ENCODE measurements around the gene IL12RB1. TPM values are rescaled to one million over a fixed set of nuclear protein-coding genes. Genes with fewer than 3 reads are reported as not detected.
A peak's percentile ranks its signal among the peaks of the same experiment; 100 is the strongest.

Gene IL12RB1
- 100 to 1,000 TPM in 1 of 3 donors, 10 to 100 TPM in 2; 62.7 to 105 (median 83.3) TPM for polyA plus RNA-seq

DNA sequence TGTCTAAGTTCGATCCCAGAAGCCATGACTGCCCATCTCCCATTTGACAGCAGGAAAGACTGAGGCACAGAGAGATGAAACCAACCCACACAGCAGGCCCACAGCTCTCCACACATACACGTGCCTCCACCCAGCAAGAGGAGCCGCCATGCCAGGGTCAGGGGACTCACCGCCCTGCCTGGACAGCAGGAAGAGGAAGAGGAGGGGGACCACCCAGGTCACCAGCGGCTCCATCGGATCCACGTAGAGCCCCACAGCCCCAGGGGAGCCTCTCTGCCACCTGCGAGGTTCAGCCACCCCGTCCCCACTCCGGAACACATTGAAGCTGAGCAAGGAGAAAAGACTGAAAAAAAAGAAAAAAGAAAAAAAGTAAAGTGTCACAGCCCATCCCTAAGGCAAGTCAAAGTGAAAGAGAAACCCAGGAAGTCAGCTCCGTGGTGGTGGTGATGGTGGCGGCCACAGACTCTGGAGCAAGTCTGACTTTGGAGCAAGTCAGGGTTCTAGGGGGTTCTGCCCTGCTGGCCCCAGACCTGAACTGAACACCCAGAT is at the start of gene IL12RB1:
Gene IL12RB1, minus strand, starts transcription at position 345 of the 549 bp plus-strand sequence. Its CDS starts 111 bp downstream, at position 234.
- peak within 1 kb of the TSS; percentile 94 to 99 (median 96) for H3K27ac Mint-ChIP-seq
- H3K36me3 Mint-ChIP-seq, result peaks cover 16 to 17% (median 16%) of the 10 kb centered on the region in 3 donors
- no peaks in the 10 kb centered on the region for H3K9me3 Mint-ChIP-seq
- H3K27me3 Mint-ChIP-seq (ENCODE audit: low read depth in 3 of 3), result peaks cover 10 to 20% (median 13%) of the 10 kb centered on the region in 3 donors
- peaks cover 74 to 76% of the 10 kb centered on the region in 2 donors for H3K4me1 Mint-ChIP-seq
- peak within 1 kb of the TSS; percentile 90 to 98 (median 98) for H3K4me3 Mint-ChIP-seq
- DNase-seq, result peak; percentile 79 to 82 (median 79)

DNA sequence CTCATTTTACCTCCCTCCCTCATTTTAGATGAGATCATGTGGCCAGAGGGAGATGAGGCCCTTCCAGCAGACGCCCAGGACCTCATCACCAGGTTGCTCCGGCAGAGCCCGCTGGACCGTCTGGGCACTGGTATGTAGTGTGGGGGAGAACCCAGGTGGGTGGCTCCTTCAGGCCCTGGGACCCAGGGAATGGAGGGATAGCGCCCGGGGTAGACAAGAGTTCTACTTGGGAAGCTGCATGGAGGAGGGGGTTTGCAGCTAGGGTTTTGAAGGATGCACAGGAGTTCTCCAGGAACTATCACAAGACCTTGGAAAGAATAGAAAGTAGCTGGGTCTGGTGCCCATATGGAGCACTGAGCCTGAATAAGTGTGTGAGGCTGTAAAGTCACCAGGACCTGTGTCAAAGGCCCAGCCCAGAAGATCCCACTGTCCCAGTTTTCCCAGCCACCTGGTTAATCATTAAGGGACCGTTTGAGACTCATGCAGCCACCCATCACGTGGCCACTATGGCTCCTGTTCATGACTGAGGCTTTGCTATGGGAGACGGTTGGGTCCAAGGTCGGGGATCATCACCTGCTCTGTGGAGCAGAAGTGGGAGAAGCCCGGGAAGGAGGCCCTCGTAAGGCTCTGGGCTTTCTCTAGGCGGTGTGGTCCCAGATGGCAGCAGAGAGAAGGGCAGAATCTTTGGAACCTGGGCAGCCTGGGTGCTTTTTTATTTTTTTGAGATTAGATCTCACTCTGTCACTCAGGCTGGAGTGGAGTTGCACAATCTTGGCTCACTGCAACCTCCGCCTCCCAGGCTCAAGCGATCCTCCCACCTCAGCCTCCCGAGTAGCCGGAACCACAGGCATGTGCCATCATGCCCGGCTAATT is 49.2 kb upstream of the IL12RB1 start:
- H3K4me1 Mint-ChIP-seq, result peaks cover 0 to 4% of the 10 kb centered on the region in 2 donors
- H3K4me3 Mint-ChIP-seq, result no peak overlapping the region
- H3K27me3 Mint-ChIP-seq (ENCODE audit: low read depth in 3 of 3), result peaks cover 1 to 4% (median 2%) of the 10 kb centered on the region in 3 donors
- peaks cover 23 to 35% (median 24%) of the 10 kb centered on the region in 3 donors for H3K36me3 Mint-ChIP-seq
- no peaks in the 10 kb centered on the region for H3K9me3 Mint-ChIP-seq
- DNase-seq, result no peak
- peak overlapping the region in 3 of 6 donors; percentile 28 to 82 (median 40) for H3K27ac Mint-ChIP-seq

GRCh38 chr19:18131841-18132596 is 45.3 kb upstream of the IL12RB1 start:
- peaks cover 16% of the 10 kb centered on the region in 2 donors for H3K4me1 Mint-ChIP-seq
- H3K27me3 Mint-ChIP-seq (ENCODE audit: low read depth in 3 of 3), result peaks cover 0 to 3% (median 2%) of the 10 kb centered on the region in 3 donors
- peaks cover 13 to 47% (median 22%) of the 10 kb centered on the region in 3 donors for H3K36me3 Mint-ChIP-seq
- no peaks in the 10 kb centered on the region for H3K9me3 Mint-ChIP-seq
- H3K27ac Mint-ChIP-seq, result no peak overlapping the region
- DNase-seq, result no peak
- no peak overlapping the region for H3K4me3 Mint-ChIP-seq

DNA sequence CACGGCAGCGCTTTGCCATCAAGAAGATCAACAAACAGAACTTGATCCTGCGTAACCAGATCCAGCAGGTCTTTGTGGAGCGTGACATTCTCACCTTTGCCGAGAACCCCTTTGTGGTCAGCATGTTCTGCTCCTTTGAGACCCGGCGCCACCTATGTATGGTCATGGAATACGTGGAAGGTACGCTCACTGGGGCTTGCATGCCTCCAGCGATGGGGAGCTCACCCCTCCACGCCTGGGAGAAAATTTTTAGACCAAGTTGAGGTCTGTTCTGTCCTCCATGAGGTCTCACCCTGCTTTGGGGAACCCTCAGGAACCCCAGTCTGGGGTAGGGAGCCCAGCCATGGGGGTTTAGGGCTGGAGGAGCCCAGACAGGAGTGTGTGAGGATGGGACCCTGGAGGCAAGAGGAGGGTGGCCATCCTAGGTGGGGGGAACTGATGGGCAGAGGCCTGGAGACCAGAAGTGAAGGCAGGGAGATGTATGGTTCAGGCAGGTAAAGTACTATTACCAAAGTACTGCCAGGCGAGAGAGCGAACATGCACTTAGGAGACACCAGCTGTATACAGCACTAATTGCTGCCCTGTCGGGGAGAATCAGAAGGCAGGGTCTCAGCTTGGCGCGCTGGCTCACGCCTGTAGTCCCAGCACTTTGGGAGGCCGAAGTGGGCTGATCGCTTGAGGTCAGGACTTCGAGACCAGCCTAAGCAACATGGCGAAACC is 43.9 kb upstream of the IL12RB1 start:
- H3K4me1 Mint-ChIP-seq, result peaks cover 16 to 20% of the 10 kb centered on the region in 2 donors
- no peak for DNase-seq
- no peaks in the 10 kb centered on the region for H3K9me3 Mint-ChIP-seq
- peaks cover 16 to 52% (median 21%) of the 10 kb centered on the region in 3 donors for H3K36me3 Mint-ChIP-seq
- no peak overlapping the region for H3K4me3 Mint-ChIP-seq
- peaks cover 0 to 3% (median 2%) of the 10 kb centered on the region in 3 donors for H3K27me3 Mint-ChIP-seq (ENCODE audit: low read depth in 3 of 3)
- H3K27ac Mint-ChIP-seq, result peak overlapping the region in 3 of 6 donors; percentile 39 to 73 (median 57)

GRCh38 chr19:18128805-18129204 is 42.1 kb upstream of the IL12RB1 start:
- H3K4me3 Mint-ChIP-seq, result peak overlapping the region in 4 of 5 donors; percentile 10 to 77 (median 66)
- peaks cover 16 to 22% of the 10 kb centered on the region in 2 donors for H3K4me1 Mint-ChIP-seq
- peak overlapping the region; percentile 79 to 96 (median 90) for H3K27ac Mint-ChIP-seq
- H3K9me3 Mint-ChIP-seq, result no peaks in the 10 kb centered on the region
- no peak for DNase-seq
- H3K27me3 Mint-ChIP-seq (ENCODE audit: low read depth in 3 of 3), result peaks cover 0 to 3% (median 2%) of the 10 kb centered on the region in 3 donors
- H3K36me3 Mint-ChIP-seq, result peaks cover 15 to 50% (median 17%) of the 10 kb centered on the region in 3 donors

GRCh38 chr19:18128044-18128443 is 41.3 kb upstream of the IL12RB1 start:
- Mint-ChIP-seq H3K4me1 (peaks cover 16 to 25% of the 10 kb centered on the region in 2 donors), H3K36me3 (peaks cover 17 to 52% (median 17%) of the 10 kb centered on the region in 3 donors), H3K27ac (peak overlapping the region; percentile 79 to 96 (median 90)), H3K4me3 (peak overlapping the region; percentile 60 to 84 (median 68)), H3K9me3 (no peaks in the 10 kb centered on the region), H3K27me3 (ENCODE audit: low read depth in 3 of 3) (peaks cover 0 to 3% (median 2%) of the 10 kb centered on the region in 3 donors)
- DNase-seq, result peak; percentile 53 to 66 (median 59)

DNA sequence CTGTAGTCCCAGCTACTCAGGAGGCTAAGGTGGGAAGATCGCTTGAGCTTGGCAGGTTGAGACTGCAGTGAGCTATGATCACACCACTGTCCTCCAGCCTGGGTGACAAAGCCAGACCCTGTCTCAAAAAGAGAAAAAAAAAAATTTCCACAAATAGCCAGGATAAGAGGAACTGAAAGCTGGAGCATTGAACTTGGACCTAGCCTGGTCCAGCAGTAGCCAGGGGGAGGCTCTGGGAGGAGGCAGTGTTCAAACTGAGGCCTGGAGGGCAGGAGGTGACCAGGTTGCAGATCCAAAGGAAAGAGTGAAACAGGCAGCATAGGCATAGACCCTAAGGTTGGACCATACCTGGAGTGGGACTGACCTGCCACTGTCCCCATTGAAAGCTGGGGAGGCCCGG is 39.4 kb upstream of the IL12RB1 start:
- Mint-ChIP-seq H3K9me3 (no peaks in the 10 kb centered on the region), H3K4me1 (peaks cover 21 to 32% of the 10 kb centered on the region in 2 donors), H3K27me3 (ENCODE audit: low read depth in 3 of 3) (peaks cover 0 to 2% (median 1%) of the 10 kb centered on the region in 3 donors), H3K27ac (peak overlapping the region; percentile 28 to 85 (median 54)), H3K4me3 (peak overlapping the region in 1 of 5 donors; percentile 21), H3K36me3 (peaks cover 10 to 48% (median 13%) of the 10 kb centered on the region in 3 donors)
- DNase-seq, result no peak

GRCh38 chr19:18123819-18124218 is 37.1 kb upstream of the IL12RB1 start:
- Mint-ChIP-seq H3K36me3 (peaks cover 10 to 34% (median 13%) of the 10 kb centered on the region in 3 donors), H3K27me3 (ENCODE audit: low read depth in 3 of 3) (peaks cover 0 to 6% (median 4%) of the 10 kb centered on the region in 3 donors), H3K27ac (peak overlapping the region in 1 of 6 donors; percentile 34), H3K9me3 (no peaks in the 10 kb centered on the region), H3K4me3 (no peak overlapping the region), H3K4me1 (peaks cover 33 to 44% of the 10 kb centered on the region in 2 donors)
- no peak for DNase-seq

- Mint-ChIP-seq H3K27me3 (ENCODE audit: low read depth in 3 of 3) (peaks cover 0 to 9% (median 7%) of the 10 kb centered on the region in 3 donors), H3K4me3 (peak overlapping the region in 1 of 5 donors; percentile 29), H3K9me3 (no peaks in the 10 kb centered on the region), H3K27ac (peak overlapping the region in 1 of 6 donors; percentile 34), H3K36me3 (peaks cover 5 to 28% (median 10%) of the 10 kb centered on the region in 3 donors), H3K4me1 (peaks cover 33 to 44% of the 10 kb centered on the region in 2 donors)
- DNase-seq, result no peak
Observed at GRCh38 chr19:18122860-18123795, 36.4 kb upstream of the IL12RB1 start.

- Mint-ChIP-seq H3K36me3 (peaks cover 3 to 26% (median 10%) of the 10 kb centered on the region in 3 donors), H3K9me3 (no peaks in the 10 kb centered on the region), H3K27ac (peak overlapping the region in 2 of 6 donors; percentile 40 to 64), H3K27me3 (ENCODE audit: low read depth in 3 of 3) (peaks cover 0 to 12% (median 8%) of the 10 kb centered on the region in 3 donors), H3K4me1 (peaks cover 32 to 41% of the 10 kb centered on the region in 2 donors), H3K4me3 (peak overlapping the region in 1 of 5 donors; percentile 29)
- DNase-seq, result no peak
Observed at GRCh38 chr19:18122424-18122823, 35.7 kb upstream of the IL12RB1 start.

- H3K9me3 Mint-ChIP-seq, result no peaks in the 10 kb centered on the region
- H3K4me1 Mint-ChIP-seq, result peaks cover 37 to 47% of the 10 kb centered on the region in 2 donors
- peaks cover 3 to 23% (median 8%) of the 10 kb centered on the region in 3 donors for H3K36me3 Mint-ChIP-seq
- peak overlapping the region in 4 of 6 donors; percentile 20 to 98 (median 56) for H3K27ac Mint-ChIP-seq
- H3K27me3 Mint-ChIP-seq (ENCODE audit: low read depth in 3 of 3), result peaks cover 0 to 12% (median 10%) of the 10 kb centered on the region in 3 donors
- no peak for DNase-seq
- H3K4me3 Mint-ChIP-seq, result no peak overlapping the region
Observed at GRCh38 chr19:18121166-18121565, 34.4 kb upstream of the IL12RB1 start.
